Stimulated activated CD4-positive, alpha-beta T cell treated with anti-CD3 and anti-CD28 coated beads, Interleukin-1b, Interleukin-23, amount 100 ng/mL, for 24 hours (primary cell): Measurements from ENCODE around the gene FRMD4B.
"Not testable (repeated sequence)": the region's sequence is repeated elsewhere in the genome, so short reads cannot be mapped to it uniquely, and the experiment has no call there.

Experiments used
- DNase-seq, 4 experiments: peaks; one replicate each; pipeline ENCODE4 v3.0.0-alpha.2; 2020; ENCODE audit warnings: low read depth in 4 of 4, low spot score in 1 of 4

Gene FRMD4B

DNA sequence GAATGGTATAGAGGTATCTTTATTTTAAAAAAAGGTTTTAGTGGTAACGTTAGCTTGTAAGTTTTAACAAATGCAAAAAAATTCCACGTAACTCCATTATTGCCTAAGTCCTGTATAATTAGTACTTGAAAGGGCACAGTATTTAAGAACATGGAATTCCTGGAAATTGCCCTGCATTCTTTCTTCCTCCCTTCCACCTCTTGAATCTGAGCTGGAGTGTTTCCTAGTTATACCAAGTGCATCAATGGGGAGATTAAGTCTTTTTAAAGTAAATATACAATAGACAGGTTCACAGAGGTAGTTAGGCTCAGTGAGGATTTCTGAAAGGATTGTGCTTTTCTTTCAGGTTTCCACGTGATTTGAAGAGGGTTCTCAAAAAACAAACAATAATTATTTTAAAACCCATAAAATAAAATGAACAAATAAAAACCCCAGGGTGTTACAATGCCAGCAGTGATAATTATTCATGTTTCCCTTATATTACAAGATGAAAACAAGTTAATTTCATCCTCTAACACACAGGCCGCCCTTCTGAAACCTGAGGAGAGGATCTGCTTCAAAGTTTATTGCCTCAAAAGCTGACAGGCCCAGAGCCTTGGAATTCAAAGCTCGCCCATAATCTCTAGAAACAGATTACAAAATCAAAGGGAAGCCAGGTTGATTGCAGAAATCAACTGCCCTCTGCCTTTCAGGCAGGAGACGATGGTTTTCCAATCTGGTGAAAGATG, 134.6 kb downstream of the FRMD4B start:
- DNase-seq: no peak

GRCh38 chr3:69250014-69250413, 135.9 kb downstream of the FRMD4B start:
- DNase-seq: peak in 3 of 4 experiments; percentile 15 to 45 (median 32)

DNA sequence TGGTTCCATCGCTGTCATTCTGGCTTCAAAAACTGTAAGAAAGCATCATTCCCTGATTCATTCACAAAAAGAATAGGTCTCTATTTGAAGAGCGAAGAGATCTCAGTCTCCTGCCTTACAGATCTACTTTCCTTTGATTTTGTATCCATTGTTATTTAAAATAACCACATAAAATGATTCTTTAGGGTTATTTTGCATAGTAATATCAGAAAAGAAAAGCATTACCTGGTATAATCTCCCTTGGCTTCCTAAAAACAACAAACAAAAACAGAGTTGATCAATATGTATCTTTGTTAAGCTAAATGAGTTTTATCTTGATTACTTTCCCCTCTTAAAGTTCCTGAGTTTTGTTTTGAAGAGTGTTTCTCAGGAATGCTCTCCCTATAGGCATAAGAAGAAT, 136.9 kb downstream of the FRMD4B start:
- no peak for DNase-seq

- no peak for DNase-seq
Observed at GRCh38 chr3:69248436-69248835, 137.5 kb downstream of the FRMD4B start.

DNA sequence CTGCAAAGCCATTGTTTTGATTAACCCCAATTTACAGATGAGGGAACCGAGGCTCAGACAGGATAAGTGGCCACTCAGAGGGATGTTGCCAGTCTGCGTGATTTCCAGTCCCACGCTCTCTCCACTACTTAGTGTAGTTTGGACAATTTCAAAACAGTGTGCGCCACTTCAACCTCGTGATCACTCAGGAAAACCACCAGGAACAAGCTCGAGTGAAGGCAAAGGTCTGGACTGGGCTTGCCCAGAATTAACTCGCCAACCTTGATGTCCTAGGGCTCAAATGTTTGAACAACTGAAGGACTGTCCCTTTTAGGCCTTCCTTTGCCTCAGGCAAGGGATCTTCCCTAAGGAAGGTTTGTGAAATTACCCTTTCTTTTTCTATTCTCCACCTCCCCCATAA, 139.3 kb downstream of the FRMD4B start:
- no peak for DNase-seq

- DNase-seq: no peak
Observed at GRCh38 chr3:69244039-69244438, 141.8 kb downstream of the FRMD4B start.

DNA sequence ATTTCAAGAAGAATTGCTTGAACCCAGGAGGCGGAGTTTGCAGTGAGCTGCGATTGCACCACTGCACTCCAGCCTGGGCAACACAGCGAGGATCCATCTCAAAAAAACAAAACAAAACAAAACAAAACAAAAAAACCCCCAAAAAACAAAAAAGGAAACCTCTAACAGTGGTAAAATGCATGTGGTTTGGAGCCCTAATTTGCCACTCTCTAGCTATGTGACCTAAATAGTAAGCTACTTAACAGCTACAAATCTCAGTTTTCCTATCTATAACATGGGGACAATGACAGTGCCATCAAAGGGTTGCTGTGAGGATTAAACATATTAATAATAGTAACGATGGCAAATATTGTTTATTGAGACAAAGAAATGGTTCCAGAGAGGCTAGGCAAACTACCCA, 144.1 kb downstream of the FRMD4B start:
- no peak for DNase-seq

DNA sequence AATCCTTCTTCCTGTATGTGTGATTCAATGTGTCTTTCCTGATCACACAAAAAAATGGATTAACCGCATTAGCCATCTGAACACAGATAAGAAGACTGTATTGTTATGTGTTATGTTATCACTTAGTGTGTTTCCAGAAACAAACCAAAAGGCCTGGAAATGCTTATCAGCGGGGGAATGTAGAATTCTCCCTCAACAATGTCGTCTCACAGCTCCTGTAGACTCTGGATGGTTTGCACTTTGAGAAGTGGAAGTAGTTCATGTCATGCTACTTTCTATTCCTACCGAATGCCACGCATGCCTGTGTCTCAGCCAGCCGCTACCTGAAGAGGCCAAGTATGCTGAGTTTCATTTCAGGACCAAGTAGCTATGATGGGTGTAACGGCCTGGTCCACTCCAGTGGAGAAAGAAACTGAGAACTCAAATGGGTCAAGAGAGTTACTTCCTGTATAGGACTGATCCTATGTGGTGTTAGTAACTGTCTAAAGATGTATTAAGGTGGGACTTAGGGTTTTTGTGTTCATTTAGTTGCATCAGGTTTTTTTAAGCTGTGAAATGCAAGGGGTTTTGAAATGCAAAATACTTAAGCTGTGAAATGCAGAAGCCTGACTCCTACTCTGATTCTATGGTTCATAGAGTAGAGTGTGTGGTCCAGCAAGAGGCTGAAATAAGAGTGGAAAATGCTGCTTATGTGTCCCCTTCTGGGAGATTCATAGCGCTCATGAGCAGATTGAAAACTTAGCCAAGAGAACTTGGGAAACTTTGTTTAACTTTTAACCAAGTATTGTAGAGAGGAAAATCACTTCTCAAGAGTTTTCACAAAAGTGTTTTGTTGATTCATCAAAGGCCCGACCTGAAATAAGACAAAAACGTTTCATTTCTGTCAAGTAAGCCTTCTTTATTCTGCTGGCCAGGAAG, 145.0 kb downstream of the FRMD4B start:
- no peak for DNase-seq

DNA sequence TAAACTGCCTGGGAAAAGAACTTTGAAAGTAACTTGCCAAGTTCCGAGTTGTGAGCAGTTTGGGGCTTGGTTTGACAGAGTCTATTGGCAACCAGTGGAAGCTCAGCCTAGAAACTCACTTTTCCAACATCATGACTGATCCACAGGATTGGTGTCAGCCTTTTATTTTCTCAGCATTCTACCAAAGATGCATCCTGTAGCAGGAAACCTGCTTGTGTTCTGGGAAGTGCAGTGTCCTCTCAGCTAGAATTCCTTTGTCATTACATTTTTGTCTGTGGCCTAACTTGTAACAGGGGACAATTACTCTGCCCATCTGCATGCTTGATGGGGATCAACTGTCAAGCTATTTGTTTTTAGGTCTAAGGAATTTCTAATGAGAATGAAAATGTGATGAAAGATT, 146.8 kb downstream of the FRMD4B start:
- no peak for DNase-seq

DNA sequence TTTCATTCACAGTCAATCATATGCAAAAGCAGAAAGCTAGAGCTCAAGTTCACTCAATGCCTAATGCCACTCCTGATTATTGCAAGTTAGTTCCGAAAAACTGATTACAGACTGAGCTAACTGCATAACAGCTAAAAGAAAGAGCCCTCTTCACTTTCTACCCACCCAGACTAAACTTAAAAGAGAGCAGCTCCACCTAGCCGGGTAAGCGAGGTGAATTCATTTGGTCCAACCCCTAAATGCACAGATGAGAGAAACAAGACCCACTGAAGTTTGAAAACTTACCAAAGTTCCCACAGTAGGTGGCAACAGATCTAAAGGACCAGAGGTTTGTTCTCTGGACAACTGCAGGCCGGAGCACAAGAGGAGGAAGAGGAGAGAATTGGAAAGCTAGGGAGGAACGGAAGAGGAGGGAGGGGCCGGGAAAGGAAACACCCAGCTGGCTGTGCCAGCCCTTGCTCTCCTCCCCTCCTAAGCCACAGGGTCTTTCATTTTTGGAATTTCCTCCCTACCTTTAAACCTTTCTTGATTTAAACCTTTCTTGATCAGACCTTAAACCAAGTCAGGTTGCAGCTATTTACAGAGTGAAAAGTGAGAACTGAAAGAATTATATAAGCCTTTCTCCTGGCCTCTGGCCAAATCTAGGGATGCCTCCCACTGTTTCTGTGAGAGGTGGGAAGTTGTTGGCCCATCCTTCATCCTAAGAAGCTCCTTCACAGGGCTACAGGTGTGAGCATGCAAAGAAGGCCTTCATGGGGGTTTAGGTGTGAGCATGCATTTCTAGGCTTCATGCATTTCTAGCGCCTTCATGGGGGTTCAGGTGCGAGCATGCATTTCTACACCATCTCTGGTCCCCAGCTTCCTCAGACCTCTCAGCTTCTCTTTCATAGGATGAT, 148.8 kb downstream of the FRMD4B start:
- DNase-seq: no peak

- no peak for DNase-seq
Observed at GRCh38 chr3:69235882-69236281, 150.0 kb downstream of the FRMD4B start.

DNA sequence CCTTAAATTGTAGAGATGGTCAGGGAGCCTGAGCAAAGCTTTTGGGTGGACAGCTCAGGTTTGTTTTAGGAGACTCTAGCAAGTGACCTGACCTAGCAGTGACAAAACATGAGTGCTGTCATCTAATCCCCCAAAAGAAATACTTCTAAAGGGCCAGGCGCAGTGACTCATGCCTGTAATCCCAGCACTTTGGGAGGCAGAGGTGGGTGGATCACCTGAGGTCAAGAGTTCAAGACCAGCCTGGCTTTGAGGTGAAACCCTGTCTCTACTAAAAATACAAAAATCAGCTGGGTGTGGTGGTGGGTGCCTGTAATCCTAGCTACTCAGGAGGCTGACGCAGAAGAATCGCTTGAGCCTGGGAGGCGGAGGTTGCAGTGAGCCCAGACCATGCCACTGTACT, 150.7 kb downstream of the FRMD4B start:
- not testable (repeated sequence) for DNase-seq

- no peak for DNase-seq
Observed at GRCh38 chr3:69232482-69232881, 153.4 kb downstream of the FRMD4B start.

DNA sequence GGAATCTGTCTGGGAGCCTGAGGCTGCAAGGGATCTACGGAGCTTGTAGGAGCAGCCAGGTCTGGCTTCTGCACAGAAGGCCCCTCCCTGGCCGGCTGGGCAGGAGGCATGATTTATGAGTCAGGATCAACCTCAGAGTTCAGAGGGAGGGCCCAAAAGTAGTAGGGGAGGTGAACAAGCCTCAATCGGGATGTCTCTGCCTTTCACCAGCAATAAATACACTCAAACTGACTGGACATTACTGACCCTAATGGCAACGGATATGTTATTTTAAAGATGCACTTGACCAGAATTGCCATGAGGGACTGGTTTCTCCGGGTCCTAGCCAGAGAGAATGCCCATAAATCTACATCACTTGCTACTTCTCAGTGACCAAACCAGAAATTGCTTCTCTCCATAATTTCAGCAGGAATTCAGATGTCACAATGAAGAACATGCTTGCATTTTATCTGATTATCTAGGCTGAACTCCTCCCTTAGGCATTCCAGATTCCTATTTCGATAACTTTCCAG, 153.9 kb downstream of the FRMD4B start:
- DNase-seq: no peak

DNA sequence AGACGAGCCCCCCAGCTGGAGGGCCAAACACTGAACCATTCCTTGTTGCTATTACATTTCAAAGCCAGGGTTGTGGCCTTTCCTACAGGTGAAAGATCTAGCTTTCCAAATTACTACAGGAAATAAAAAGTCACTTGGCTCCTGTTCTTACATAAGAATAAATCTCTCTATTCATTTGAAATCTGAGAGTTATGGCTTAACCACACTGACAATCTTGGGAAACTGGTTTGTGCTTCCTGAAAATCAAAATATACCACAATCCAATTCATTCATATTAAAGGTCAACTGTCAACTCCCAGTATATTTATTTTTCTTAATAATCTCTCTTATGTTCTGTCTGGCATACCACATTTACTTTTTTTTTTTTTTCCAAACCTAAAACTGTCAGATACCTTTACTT, 159.8 kb downstream of the FRMD4B start:
- no peak for DNase-seq

GRCh38 chr3:69219101-69219708, 166.7 kb downstream of the FRMD4B start:
- DNase-seq: no peak

- DNase-seq: no peak
Observed at GRCh38 chr3:69218079-69218478, 167.8 kb downstream of the FRMD4B start.

GRCh38 chr3:69216981-69217380, 168.9 kb downstream of the FRMD4B start:
- DNase-seq: no peak

GRCh38 chr3:69214241-69214640, 171.6 kb downstream of the FRMD4B start:
- DNase-seq: no peak

DNA sequence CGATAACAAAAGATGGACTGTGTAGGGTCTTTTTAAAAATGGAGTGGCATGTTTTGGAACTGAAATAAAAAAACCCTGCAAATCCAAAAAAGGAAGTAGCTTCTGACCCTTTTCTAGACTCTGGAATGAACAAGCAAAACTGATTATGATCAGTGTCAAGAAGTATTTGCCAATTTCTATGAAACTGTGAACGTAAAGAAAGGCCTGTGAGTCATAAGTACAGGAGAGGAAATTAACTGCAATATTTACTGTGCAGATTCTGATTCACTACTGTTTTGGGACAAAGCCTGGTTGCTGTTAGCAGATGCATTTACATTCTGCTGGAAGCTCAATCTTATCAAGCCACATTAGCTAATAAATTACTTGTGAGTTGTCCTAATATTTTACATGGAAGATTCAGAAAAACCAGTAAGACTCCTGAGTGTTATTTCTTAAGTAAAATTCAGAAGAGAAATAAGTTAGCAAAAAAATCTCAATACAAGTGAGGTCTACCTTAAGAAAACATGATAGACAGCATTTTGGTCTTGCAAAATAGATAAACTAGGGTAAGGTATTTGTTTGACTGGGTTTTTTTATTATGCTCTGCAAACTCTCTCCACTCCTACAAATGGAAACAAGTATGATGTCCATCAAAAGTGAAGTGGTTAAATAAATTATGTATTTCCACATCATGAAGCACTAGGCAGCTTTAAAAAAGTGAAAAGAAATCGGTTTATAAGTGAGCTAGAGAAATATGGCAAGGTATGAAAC, 173.3 kb downstream of the FRMD4B start:
- no peak for DNase-seq
